GM12891 (cell line): Measurements from ENCODE around the gene ZNF862.

Experiments used
- PAX5 ChIP-seq: IDR thresholded peaks from 2 replicates; pipeline ENCODE4 v1.6.1; 2011; ENCODE audit warnings: low read length, moderate library complexity, mild to moderate bottlenecking; ENCODE audit not compliant: insufficient read depth, severe bottlenecking
- POLR2A ChIP-seq: IDR thresholded peaks from 2 replicates; pipeline ENCODE4 v1.6.1; 2011; ENCODE audit warnings: low read depth, low read length, control low read depth
- POLR2AphosphoS5 ChIP-seq: IDR thresholded peaks from 2 replicates; pipeline ENCODE4 v1.6.1; 2011; ENCODE audit warnings: low read depth, low read length, control low read depth
- POU2F2 ChIP-seq: IDR thresholded peaks from 2 replicates; pipeline ENCODE4 v1.6.1; 2011; ENCODE audit warnings: low read depth, mild to moderate bottlenecking, control low read depth, low read length, moderate library complexity
- SPI1 ChIP-seq: IDR thresholded peaks from 2 replicates; pipeline ENCODE4 v1.6.1; 2011; ENCODE audit warnings: low read depth, low read length, control low read depth
- TAF1 ChIP-seq: IDR thresholded peaks from 2 replicates; pipeline ENCODE4 v1.6.1; 2011; ENCODE audit warnings: low read depth, low read length, control low read depth

DNA sequence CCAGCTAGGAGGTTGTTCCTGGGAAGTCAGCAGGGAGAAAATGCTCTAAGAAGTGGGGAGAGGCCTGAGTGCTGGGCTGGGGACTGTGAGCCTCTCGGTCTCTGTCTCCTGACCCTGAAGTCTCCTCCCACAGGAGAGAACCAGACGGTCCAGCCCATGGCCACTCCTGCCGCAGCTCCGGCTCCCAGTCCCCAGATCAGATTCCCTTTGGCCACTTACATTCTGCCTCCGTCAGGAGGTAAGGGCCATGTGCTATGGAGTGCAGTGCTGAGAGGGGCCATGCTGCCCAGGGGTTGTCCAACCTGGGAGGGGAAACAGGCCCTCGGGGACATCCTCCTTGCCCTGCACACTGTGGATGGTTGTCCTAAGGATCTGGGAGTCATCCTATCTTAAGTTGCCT lies 43.5 kb upstream of the ZNF862 start:
- TF ChIP-seq PAX5, result no peak
- no peak for TF ChIP-seq POLR2AphosphoS5
- no peak for TF ChIP-seq POLR2A
- no peak for TF ChIP-seq TAF1
- TF ChIP-seq SPI1, result no peak
- no peak for TF ChIP-seq POU2F2
